ENCODE results near the gene PARVA.

DNA sequence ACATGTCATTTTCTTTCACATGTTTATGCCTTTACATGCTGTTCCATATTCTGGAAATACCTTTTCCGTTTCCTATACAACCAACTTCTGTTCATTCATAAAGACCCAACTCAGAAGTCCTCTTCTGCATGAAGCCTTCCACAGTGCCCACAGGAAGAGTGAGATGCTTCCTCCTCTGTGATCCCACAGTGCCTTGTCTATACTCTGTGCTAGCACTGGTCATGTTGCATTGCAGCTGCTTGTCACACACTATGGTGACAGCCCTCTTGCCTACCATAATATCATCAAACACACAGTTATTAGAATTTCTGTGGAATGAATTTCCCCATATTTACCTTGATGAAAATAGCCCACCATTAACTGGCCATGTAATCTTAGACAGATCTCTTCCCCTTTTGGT is 8.9 kb downstream of the PARVA start:
- TF ChIP-seq EZH2 (IDR thresholded peaks at IDR 0.05; ENCODE audit: low read depth) = no peak
- TF ChIP-seq CTCF (conservative IDR thresholded peaks at IDR 0.05) = no peak
